CD4-positive, alpha-beta T cell treated with Interleukin-15 for 1 hour (primary cell): Measurements from ENCODE around the gene LYVE1.

ENCODE experiments used
- DNase-seq: peaks from one replicate; pipeline ENCODE4 v3.0.0-alpha.2; 2020

Gene LYVE1

DNA sequence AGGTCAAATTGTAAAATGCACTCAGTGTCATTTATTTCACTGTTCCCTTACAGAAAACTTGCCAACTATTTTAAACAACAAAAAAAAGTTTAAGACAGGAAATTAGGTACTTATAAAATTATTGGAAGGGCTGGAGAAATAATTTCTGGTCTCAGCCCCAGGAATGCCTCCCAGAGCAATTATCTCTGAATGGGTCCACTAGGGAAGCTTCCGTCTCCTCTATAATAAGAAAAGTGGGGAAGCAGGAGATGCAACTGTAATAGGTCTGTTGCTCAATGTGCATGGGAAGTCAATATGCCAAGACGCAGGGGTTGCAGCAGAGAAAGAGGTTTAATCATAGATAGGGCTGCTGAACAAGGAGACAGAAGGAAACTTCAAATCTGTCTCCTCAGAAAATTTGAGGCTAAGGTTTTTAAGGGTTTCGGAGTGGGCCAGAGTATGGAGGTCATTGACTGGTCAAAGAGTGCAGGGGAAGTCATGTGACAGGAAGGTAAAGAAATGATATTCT lies 16.6 kb downstream of the LYVE1 start:
- DNase-seq, result no peak

GRCh38 chr11:10551290-10551592 lies 17.2 kb downstream of the LYVE1 start:
- DNase-seq, result no peak

GRCh38 chr11:10550503-10551289 lies 17.8 kb downstream of the LYVE1 start:
- no peak for DNase-seq

DNA sequence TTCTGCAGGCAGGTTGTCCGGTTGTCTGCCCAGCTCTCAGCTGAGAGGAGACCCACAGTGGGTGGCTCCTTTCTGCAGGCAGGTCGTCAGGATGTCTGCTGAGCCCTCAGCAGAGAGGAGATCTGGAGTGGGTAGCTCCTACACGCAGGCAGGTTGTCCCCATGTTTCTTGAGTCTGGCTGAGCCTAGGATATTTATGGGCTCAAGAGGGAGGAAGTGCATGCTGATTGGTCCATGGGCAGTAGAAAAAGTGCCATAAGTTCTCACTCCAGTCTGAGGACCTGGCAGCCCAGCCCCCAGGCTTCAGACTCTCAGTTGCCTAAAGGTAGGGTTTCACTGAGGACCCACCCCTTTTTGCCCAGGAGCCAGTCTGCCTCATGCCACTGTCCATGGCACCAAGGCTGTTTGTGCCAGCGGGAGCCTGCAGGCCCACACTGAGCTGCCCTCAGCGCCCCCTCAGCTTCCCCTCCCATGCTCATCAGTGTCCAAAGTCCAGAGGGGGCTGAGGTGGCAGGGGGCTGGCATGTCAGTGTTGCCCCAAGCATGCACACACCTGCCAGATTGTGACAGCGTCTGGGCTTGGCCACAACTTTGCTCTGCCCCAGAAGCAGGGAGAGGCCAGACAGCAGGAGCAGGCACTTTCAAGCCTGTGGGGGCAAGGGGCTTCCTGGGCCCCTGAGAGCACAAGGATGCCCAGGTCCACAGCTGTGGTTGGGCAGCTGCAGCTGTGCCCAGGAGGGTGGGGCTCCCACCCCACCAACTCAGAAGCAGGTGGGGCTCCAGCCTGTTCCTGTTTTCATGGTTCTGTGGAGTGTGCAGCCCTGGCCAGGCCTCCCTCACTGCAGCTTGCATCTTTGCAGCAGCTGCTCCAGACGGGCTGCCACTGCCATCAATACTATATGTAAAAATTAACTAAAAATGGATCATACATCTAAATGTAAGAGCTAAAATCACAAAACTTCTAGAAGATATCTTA lies 23.7 kb downstream of the LYVE1 start:
- peak; percentile 53 for DNase-seq

DNA sequence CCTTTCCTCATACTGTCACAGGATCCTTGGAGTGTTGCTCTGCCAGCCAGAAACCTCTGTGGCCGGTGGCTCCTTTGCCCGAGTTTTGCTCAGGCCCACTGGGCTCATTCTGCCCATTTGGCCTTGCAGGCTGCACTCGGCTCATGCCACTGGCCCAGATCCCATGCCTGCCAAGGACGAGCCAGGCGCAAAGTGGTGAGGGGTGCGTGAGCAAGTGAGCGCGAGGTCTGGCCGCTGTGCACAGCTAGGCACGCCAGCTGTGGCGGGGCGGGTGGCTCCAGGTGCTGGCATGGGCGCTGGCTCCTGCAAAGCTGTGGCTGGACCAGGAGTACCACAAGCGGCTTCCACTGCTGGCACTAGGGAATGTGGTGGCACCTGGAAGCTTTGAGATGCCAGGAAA lies 24.7 kb downstream of the LYVE1 start:
- DNase-seq, result no peak

- DNase-seq, result no peak
Observed at GRCh38 chr11:10542776-10543175, 25.7 kb downstream of the LYVE1 start.

DNA sequence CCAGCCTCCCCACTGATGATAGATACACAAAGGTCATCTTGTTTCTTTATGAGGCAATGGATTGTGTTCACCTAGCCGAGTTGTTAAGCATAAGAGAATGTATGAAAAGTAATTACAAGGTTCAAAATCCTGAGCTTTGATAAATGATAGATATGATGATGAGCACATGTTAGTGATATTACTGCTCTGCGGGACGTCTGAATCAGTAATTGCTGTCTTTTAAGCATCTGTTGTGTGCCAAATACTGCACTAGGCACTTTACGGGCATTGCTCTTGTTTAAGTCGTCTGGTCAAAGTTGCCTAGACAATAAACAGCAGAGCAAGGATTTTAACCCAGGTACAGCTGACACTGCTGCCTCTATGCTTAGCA lies 26.9 kb downstream of the LYVE1 start:
- no peak for DNase-seq

DNA sequence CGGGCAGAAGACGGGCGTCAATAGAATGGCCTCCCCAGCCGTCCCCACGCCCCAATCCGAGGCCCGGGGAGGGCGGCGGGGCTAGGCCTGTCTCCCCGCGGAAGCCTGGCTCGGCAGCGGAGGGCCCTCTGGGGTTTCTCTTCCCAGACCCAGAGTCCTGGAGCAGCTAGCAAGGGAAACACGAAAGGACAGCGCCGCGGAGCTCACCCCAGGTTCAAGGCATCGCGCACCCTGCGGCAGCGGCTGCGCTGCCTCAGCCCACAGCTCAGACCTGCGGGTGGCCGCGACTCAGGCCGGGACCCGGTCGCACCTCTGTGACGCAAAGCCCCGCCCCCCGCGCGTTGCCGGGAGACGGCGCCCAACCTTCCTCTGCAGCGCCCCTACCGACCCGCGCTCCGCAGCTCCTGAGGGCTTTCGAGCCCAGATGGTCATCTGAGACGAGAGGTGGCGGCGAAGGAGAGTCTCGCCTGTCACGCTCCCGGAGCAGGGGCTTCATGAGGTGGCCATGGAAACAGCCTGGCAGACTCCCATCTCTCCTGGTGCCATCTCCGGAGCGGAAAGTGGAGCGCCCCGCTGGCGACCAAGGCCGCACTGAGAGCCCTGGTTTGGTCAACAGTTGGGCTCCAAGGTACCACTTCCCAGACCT lies 27.4 kb downstream of the LYVE1 start, which contains the start of gene RNF141:
TSS of gene RNF141 (minus strand) at position 273 of the 646 bp plus-strand sequence. CDS start 7,029 bp downstream, outside the sequence.
- peak; percentile 92 for DNase-seq

GRCh38 chr11:10540546-10540914 lies 27.9 kb downstream of the LYVE1 start:
- DNase-seq, result no peak

DNA sequence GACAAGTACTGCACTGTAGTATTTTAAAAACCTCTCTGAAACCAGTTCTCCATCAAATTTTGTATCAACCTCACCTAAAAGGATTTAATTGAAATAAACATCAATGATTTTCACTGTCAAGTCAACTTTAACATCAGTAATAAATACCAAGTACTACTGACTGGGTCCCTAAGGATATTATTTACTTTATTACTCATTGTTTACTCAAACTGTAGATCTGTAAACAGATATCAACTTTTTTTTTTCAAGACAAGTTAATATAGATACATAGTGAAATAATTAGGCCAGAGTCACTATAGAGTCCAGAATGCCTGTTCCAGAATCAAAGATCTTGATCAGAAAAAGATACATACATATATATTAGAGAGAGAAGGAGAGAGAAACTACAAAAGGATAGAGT lies 29.1 kb downstream of the LYVE1 start:
- no peak for DNase-seq

DNA sequence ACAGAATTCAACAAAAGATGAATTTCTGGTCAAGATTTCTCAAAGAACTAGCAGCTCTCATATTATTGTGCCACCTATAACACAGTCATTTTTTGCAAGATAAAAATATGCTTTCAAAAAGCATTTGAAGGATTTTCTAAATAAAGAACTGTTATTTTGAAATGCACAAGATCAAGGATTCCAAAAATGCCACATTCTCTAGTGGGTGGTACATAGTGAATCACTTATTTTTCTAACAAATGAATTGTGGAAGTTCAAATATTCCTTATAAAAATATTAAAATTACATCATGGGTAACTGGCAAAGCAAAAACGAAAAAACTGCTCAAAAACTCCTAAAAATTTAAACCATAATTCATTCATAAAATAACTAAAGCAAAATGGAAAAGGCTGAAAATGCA lies 29.5 kb downstream of the LYVE1 start:
- no peak for DNase-seq

DNA sequence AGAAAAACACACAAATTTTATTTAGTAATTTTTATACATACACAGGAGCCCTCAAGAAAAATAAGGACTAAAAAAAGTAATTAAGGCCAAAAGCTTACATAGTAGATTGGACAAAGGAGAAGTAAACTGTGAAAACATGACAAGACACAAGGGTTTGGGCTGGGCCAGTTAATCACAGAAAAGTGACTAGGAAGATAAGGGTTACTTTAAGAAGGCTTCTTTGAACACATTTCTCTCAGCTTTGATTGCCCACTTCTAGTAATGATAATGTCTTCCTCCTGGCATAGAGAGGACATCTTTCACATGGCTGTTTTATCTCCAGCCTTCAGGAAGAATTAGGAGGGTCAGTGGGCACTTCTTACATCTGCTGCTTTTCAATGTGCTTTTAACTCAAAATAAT lies 30.9 kb downstream of the LYVE1 start:
- DNase-seq, result no peak

- DNase-seq, result no peak
Observed at GRCh38 chr11:10534316-10534715, 34.1 kb downstream of the LYVE1 start.

- no peak for DNase-seq
Observed at GRCh38 chr11:10533323-10533722, 35.1 kb downstream of the LYVE1 start.

DNA sequence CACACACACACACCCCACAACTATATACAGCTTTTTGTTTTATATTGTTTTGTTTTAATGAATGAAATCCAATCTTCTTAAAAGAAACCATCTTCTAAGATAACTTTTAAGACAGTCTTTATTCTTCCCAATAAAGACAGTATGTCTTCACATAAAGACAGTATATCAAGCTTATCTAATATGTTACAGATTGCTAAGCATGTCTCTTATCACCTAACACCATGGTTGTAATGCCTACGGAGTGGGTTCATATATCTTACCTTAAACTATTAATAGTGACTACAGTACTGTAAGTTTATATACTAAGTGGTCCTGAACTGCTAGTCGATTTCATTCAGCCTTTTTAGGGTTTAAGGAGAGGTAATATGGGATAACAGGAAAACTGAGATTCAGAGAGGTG lies 35.9 kb downstream of the LYVE1 start:
- DNase-seq, result no peak

- DNase-seq, result no peak
Observed at GRCh38 chr11:10529279-10529678, 39.2 kb downstream of the LYVE1 start.

DNA sequence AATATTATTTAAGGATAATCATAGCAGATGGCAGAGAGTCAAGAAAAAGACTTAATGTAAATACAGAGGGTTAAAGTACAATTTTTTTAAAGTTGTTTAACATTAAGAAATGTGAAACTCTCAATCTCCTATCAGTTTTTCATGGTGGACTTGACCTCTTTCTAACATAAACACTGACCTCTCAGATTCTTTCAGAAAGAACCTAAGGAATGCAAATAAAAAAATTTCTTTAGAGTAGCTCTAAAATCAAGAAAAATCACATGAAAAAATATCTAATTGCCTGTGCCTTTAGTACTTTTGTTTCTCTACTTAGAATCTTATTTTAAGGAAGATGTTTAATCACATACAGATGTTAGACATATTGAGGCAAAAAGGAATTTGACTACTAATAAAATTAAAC lies 40.3 kb downstream of the LYVE1 start:
- DNase-seq, result no peak

- no peak for DNase-seq
Observed at GRCh38 chr11:10526974-10527918, 41.2 kb downstream of the LYVE1 start.

DNA sequence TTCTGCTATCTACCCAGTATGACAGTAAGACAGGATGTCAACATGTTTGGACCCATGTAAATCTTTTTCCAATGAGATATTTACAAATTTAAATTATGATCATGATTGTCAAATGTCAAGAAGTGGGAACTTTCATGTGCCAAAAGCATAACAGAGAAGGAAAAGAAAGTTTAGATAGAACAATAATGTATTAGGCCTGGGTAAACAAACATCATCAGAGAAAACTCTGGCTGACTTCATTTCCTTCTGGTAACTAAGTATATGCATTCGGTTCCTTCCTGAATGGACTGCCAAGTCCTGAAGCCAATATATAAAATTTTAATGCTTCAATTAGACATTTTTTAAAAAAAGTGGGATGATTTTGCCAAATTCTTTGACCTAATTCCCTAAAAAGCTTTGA lies 44.0 kb downstream of the LYVE1 start:
- DNase-seq, result no peak

GRCh38 chr11:10522921-10523320 lies 45.5 kb downstream of the LYVE1 start:
- DNase-seq, result no peak

DNA sequence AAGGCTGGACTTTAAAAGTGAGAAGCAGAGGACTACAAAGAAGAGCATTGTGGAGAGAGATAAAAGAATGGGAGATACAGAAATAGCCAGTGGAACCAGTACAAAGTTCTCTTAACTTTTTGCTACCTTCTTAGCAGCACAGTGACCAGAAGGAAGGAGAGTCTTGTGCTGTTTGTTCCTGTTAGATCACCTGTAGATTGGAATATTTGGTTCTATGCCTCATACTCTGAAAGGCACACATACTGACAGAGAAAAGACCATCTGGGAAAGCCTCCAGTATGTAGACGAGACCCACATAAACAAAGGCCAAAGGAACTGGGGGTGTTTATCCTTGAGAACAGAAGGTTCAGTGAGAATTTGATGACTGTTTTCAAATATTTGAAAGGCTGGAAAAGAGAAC lies 46.2 kb downstream of the LYVE1 start:
- no peak for DNase-seq

DNA sequence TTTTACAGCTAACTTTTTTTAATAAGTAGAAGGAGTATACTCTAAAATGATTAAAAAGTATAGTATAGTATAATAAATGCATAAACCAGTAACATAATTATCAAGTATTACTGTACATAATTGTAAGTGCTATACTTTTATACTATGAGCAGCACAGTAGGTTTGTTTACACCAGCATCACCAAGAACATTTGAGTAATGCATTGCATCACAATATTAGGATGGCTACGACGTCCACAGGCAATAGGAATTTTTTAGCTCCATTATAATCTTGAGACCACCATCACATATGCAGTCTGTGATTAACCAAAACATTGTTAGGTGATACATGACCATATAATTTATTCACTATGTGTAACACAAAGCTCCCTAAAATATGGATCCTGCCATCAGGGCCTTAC lies 47.9 kb downstream of the LYVE1 start:
- no peak for DNase-seq
